K562 (cell line): ENCODE results near the gene TXNRD1. TPM values are rescaled to one million over a fixed set of nuclear protein-coding genes. Genes with fewer than 3 reads are reported as not detected.
A peak's percentile ranks its signal among the peaks of the same experiment; 100 is the strongest.

Experiments used
- ATAC-seq: fragments of 200-7000 bp; cut with Tn5 transposase; 3 replicates; pipeline ENCODE4 v1.9.1; 2020; ENCODE audit warnings: moderate library complexity
- BruUV-seq: library from RNA; stranded (reverse); fragments of 400-500 nt; replicated peaks from 2 replicates; lab custom pipeline; 2021; lab: Mats Ljungman, UMichigan
- CTCF ChIA-PET: fragments of 300-600 bp; formaldehyde crosslinking; extraction: SDS; loops from one replicate; lab custom pipeline; 2021; ENCODE audit warnings: low intra/inter-chr PET ratio; lab: Yijun Ruan, JAX
- POLR2A ChIA-PET: fragments of 300-600, 350-650 bp; sonication (Branson Sonifier 250); formaldehyde crosslinking; extraction: SDS; loops from one replicate; lab custom pipeline; 2021; ENCODE audit warnings: antibody characterized with exemption, inconsistent platforms; lab: Yijun Ruan, JAX
- DNase-seq, 4 experiments: peaks; one replicate each; pipeline versions ENCODE4 v3.0.0 to v3.0.0-alpha.2; 2011 to 2018; ENCODE audit warnings: low spot score in 3 of 4, mixed read lengths in 3 of 4; ENCODE audit errors: extremely low read depth in 1 of 4
- FAIRE-seq: peaks from 2 replicates; lab custom pipeline; 2011; peaks lifted over from hg19 to GRCh38; lab: Jason Lieb, UNC
- H2AFZ ChIP-seq: 2 replicates; pipeline ENCODE4 v1.6.0; 2011; ENCODE audit warnings: low read depth, low read length, control low read depth, inconsistent platforms
- H3K27ac ChIP-seq: fragments of 200-600 bp; 3 replicates; pipeline ENCODE4 v1.8.0; 2011; ENCODE audit warnings: low read depth, mild to moderate bottlenecking, control low read depth, inconsistent platforms, low read length, moderate library complexity, mixed read lengths; ENCODE audit errors: extremely low read depth
- H3K27me3 ChIP-seq, 2 experiments: fragments of 300-600 bp in 1 of 2; 2 replicates in 1 of 2; 3 replicates in 1 of 2; pipeline versions ENCODE4 v1.6.0 to v1.8.0; 2011; ENCODE audit warnings: inconsistent platforms in 2 of 2, low read length in 2 of 2, mild to moderate bottlenecking in 1 of 2, mixed read lengths in 1 of 2, moderate library complexity in 1 of 2; ENCODE audit not compliant: control insufficient read depth in 2 of 2, insufficient read depth in 2 of 2
- H3K36me3 ChIP-seq: fragments of 300-600 bp; 3 replicates; pipeline ENCODE4 v1.8.0; 2011; ENCODE audit warnings: mild to moderate bottlenecking, low read length, inconsistent platforms; ENCODE audit not compliant: control insufficient read depth, insufficient read depth
- H3K4me1 ChIP-seq, 2 experiments: fragments of 200-600 bp in 1 of 2; replicated peaks in 1 of 2; 2 replicates in 1 of 2; 3 replicates in 1 of 2; pipeline versions ENCODE4 v1.5.1 to v1.8.0; 2011; ENCODE audit warnings: inconsistent platforms in 2 of 2, low read length in 2 of 2, mild to moderate bottlenecking in 1 of 2, mixed read lengths in 1 of 2, moderate library complexity in 1 of 2; ENCODE audit not compliant: control insufficient read depth in 2 of 2, insufficient read depth in 2 of 2
- H3K4me2 ChIP-seq: 2 replicates; pipeline ENCODE4 v1.6.1; 2011; ENCODE audit warnings: low read length, control low read depth, inconsistent platforms, mixed read lengths; ENCODE audit not compliant: insufficient read depth
- H3K4me3 ChIP-seq: fragments of 200-600 bp; sonication (generic), shearing (Covaris generic); 2 replicates; pipeline ENCODE4 v1.5.1; 2016; ENCODE audit warnings: control low read depth, inconsistent platforms
- H3K79me2 ChIP-seq: fragments of 200-600 bp; 3 replicates; pipeline ENCODE4 v1.8.0; 2011; ENCODE audit warnings: low read length, inconsistent platforms; ENCODE audit not compliant: control insufficient read depth, insufficient read depth
- H3K9ac ChIP-seq, 2 experiments: 2 replicates each; pipeline versions ENCODE4 v1.6.0 to v1.6.1; 2011; ENCODE audit warnings: low read depth in 2 of 2, low read length in 2 of 2, control low read depth in 1 of 2, inconsistent platforms in 1 of 2, mild to moderate bottlenecking in 1 of 2, mixed read lengths in 1 of 2; ENCODE audit not compliant: insufficient read depth in 1 of 2
- H3K9me1 ChIP-seq: one replicate; pipeline ENCODE4 v1.6.0; 2011; ENCODE audit warnings: inconsistent platforms, mild to moderate bottlenecking, low read length, moderate library complexity; ENCODE audit not compliant: control insufficient read depth, insufficient read depth
- H3K9me3 ChIP-seq: replicated peaks from 2 replicates; pipeline ENCODE4 v1.5.1; 2011; ENCODE audit warnings: low read depth, low read length, inconsistent platforms; ENCODE audit not compliant: control insufficient read depth, insufficient read depth
- H4K20me1 ChIP-seq: replicated peaks from 2 replicates; pipeline ENCODE4 v1.6.1; 2011; ENCODE audit warnings: low read length, inconsistent platforms, mixed read lengths; ENCODE audit not compliant: control insufficient read depth, insufficient read depth
- ADNP ChIP-seq: fragments of 200-800 bp; sonication (Bioruptor generic); IDR thresholded peaks from 2 replicates; pipeline ENCODE4 v1.6.1; 2016; ENCODE audit warnings: missing genetic modification characterization, missing compliant biosample characterization
- BCOR ChIP-seq: fragments of 450-650 bp; IDR thresholded peaks from 2 replicates; pipeline ENCODE4 v1.6.1; 2016
- ELF4 ChIP-seq: fragments of 450-650 bp; formaldehyde crosslinking; IDR thresholded peaks from 2 replicates; pipeline ENCODE4 v1.4.0; 2022; ENCODE audit warnings: missing genetic modification characterization
- HDAC2 ChIP-seq: fragments of 450-650 bp; IDR thresholded peaks from 2 replicates; pipeline ENCODE4 v1.6.1; 2016; ENCODE audit warnings: mild to moderate bottlenecking
- KDM1A ChIP-seq, 2 experiments: fragments of 450-650 bp; IDR thresholded peaks; 2 replicates each; pipeline ENCODE4 v1.6.1; 2016; ENCODE audit warnings: mild to moderate bottlenecking in 2 of 2
- POLR2G ChIP-seq: fragments of 200-400 bp; formaldehyde crosslinking; IDR thresholded peaks from 2 replicates; pipeline ENCODE4 v1.6.1; 2017; ENCODE audit warnings: low read depth, mild to moderate bottlenecking, antibody characterized with exemption, low read length, moderate library complexity
- RBM25 ChIP-seq: fragments of 200-400 bp; formaldehyde crosslinking; IDR thresholded peaks from 2 replicates; pipeline ENCODE4 v1.6.1; 2018; ENCODE audit warnings: low read length, low read depth, moderate library complexity; ENCODE audit not compliant: severe bottlenecking
- RCOR1 ChIP-seq, 2 experiments: IDR thresholded peaks; 2 replicates each; pipeline ENCODE4 v1.6.1; 2012; ENCODE audit warnings: low read depth in 2 of 2, low read length in 2 of 2, borderline replicate concordance in 1 of 2, improper control_type of control experiment in 1 of 2
- ZFP36 ChIP-seq: fragments of 150-350 bp; IDR thresholded peaks from 2 replicates; pipeline ENCODE4 v1.6.1; 2018; ENCODE audit warnings: low read length, low read depth; ENCODE audit not compliant: partially characterized antibody
- WGBS: fragments of 100-300 bp; shearing (Covaris generic); methylation state at CpG from one replicate; pipeline ENCODE4 v1.1.6; 2016; ENCODE audit warnings: low coverage, mixed read lengths; ENCODE audit not compliant: insufficient coverage; ENCODE audit errors: missing lambda C conversion rate; 5-methylcytosine and 5-hydroxymethylcytosine counted together
- in situ Hi-C: fragments of 300-500 bp; cut with MboI; formaldehyde crosslinking; loops from 4 replicates; pipeline ENCODE4 v1.15.0; 2018; ENCODE audit warnings: inconsistent platforms, mixed read lengths
- intact Hi-C: fragments of 100-400 bp; cut with micrococcal nuclease; formaldehyde crosslinking; loops from 2 replicates; pipeline ENCODE4 v1.14.2; 2022
- polyA plus RNA-seq, 8 experiments: library from polyadenylated mRNA; depleted of rRNA in 4 of 8; stranded (reverse) in 5 of 8; unstranded in 3 of 8; fragments of >200 nt; fragmentation: Nextera tagmentation in 2 of 8; fragmentation: Illumina TruSeq in 1 of 8; extraction: Ambion mirVana in 2 of 8; extraction: Trizol in 1 of 8; gene quantifications; 2 replicates each; pipeline versions ENCODE4 v1.2.1 to v1.2.3, GENCODE V29; 2011 to 2014; ENCODE audit warnings: inconsistent platforms in 1 of 8, missing spikeins in 1 of 8
- total RNA-seq, 7 experiments: library from RNA; depleted of rRNA in 6 of 7; stranded (reverse); fragments of >200 nt in 6 of 7; fragmentation: Illumina TruSeq in 2 of 7; extraction: Trizol in 2 of 7; gene quantifications; 2 replicates each; pipeline versions ENCODE4 v1.2.1 to v1.2.3, GENCODE V29; 2011 to 2021; ENCODE audit warnings: low replicate concordance in 1 of 7

TXNRD1 gene
- total and polyA plus RNA-seq, 9 of the 15 experiments (the other 6 are each of a cell fraction or from before 2014, with no cell fraction given): 107 to 189 (median 146) TPM

DNA sequence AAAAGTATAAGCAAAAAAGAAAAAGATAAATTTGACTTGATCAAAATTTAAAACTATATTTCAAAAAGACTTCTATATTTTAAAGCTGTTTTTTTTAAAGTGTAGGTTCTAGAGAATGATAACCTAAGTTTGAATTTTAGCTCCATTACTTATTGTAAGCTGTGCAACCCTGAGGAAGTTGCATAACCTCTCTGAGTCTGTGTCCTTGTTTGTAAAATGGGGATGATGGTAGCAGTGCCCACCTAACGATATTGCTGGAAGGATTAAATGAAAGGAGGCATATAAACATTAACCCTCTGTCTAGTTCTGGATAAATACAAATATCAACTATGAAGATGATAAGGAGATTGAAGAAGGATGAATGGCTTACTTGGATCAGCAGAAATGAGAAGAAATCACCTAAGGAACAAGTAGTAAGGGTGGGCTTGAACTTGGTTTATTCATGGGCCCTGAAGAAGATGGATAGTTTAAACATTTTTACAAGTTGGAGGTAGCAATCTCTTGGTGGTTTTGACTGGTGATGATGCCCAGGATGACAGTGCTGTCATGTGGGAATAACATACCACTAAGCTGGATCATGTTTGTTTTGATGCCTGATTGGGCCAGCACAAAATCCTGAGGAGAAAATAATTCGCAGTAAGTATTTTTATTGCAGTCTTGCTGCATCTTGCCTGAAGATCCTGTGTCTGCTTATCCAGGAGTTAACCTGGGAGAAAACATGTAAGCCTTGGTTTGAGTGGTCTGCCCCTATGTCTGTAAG lies 35.0 kb downstream of the TXNRD1 start:
- no peak overlapping the region for H3K4me2 ChIP-seq
- 0 out of 2 replicates have a peak, but pooled peaks cover 2% of the 10 kb centered on the region for H3K9me3 ChIP-seq
- no peak overlapping the region for H3K4me3 ChIP-seq
- peaks cover 4 to 6% of the 10 kb centered on the region in 2 experiments; a peak in 3 of 5 replicates for H3K4me1 ChIP-seq
- TF ChIP-seq ZFP36 (peak; percentile 76), POLR2G (no peak), ELF4 (CRISPR knock-in tag) (no peak), KDM1A (IDR thresholded peaks at IDR 0.05) (peak; percentile 29 to 67; a peak in 3 of 4 replicates), HDAC2 (0 out of 2 replicates have a peak, but pooled peaks have one; percentile 43), RCOR1 (IDR thresholded peaks at IDR 0.05; ENCODE audit: borderline replicate concordance in 1 of 2, low read depth in 2 of 2, low read length in 2 of 2) (0 out of 4 replicates have a peak, but pooled peaks of 1 of the 2 experiments have one; percentile 37), BCOR (peak; percentile 91), ADNP (tag) (peak; percentile 70), RBM25 (peak; percentile 78)
- no peak overlapping the region for H2AFZ ChIP-seq
- POLR2A ChIA-PET: interaction anchor here (2.1 kb wide), 1 partner anchor 36 kb away, joined by 5 read pairs; no protein-coding TSS in a partner anchor
- WGBS: 0% methylated on average over 2 of the region's 2 CpGs
- H3K9me1 ChIP-seq: no peaks in the 10 kb centered on the region
- FAIRE-seq (peak; percentile 19), ATAC-seq (no peak), DNase-seq (no peak)
- intact Hi-C loops: loop anchor here (5.0 kb wide), 2 partner anchors 33 to 37 kb away; partner anchors contain the start of gene TXNRD1
- H3K36me3 ChIP-seq: no peaks in the 10 kb centered on the region
- no peak overlapping the region; the same call in 2 of the 3 replicates for H3K27ac ChIP-seq
- BruUV-seq: no TSS peak
- in situ Hi-C loops: no loop called here
- H3K9ac ChIP-seq: no peak overlapping the region
- CTCF ChIA-PET: no interaction called here
- H3K27me3 ChIP-seq: no peaks in the 10 kb centered on the region
- H3K79me2 ChIP-seq: no peaks in the 10 kb centered on the region
- H4K20me1 ChIP-seq: no peaks in the 10 kb centered on the region
